ENCODE data around the gene LYPD4.

LYPD4 gene

GRCh38 chr19:41821003-41821735 is 23.3 kb downstream of the LYPD4 start:
- Histone ChIP-seq H3K4me3 (replicated peaks; ENCODE audit: low read depth, low read length) (no peak overlapping the region), H3K36me3 (ENCODE audit: control insufficient read depth, insufficient read depth, low read length) (no peaks in the 10 kb centered on the region), H3K27me3 (replicated peaks; ENCODE audit: control insufficient read depth, insufficient read depth, low read length) (no peaks in the 10 kb centered on the region)
- DNase-seq (ENCODE audit: extremely low read depth, insufficient read length), result peak; percentile 51
- TF ChIP-seq CTCF (IDR thresholded peaks at IDR 0.05; ENCODE audit: insufficient read depth, low read length, poor library complexity, severe bottlenecking), result peak; percentile 66

- no peak overlapping the region for H3K4me3 ChIP-seq (replicated peaks; ENCODE audit: low read depth, low read length)
- TF ChIP-seq CTCF (IDR thresholded peaks at IDR 0.05; ENCODE audit: insufficient read depth, low read length, poor library complexity, severe bottlenecking), result no peak
- no peaks in the 10 kb centered on the region for H3K27me3 ChIP-seq (replicated peaks; ENCODE audit: control insufficient read depth, insufficient read depth, low read length)
- no peaks in the 10 kb centered on the region for H3K36me3 ChIP-seq (ENCODE audit: control insufficient read depth, insufficient read depth, low read length)
- DNase-seq (ENCODE audit: extremely low read depth, insufficient read length), result no peak
Observed at GRCh38 chr19:41816761-41817160, 27.7 kb downstream of the LYPD4 start.

- DNase-seq (ENCODE audit: extremely low read depth, insufficient read length), result no peak
- Histone ChIP-seq H3K27me3 (replicated peaks; ENCODE audit: control insufficient read depth, insufficient read depth, low read length) (no peaks in the 10 kb centered on the region), H3K36me3 (ENCODE audit: control insufficient read depth, insufficient read depth, low read length) (no peaks in the 10 kb centered on the region), H3K4me3 (replicated peaks; ENCODE audit: low read depth, low read length) (no peak overlapping the region)
- TF ChIP-seq CTCF (IDR thresholded peaks at IDR 0.05; ENCODE audit: insufficient read depth, low read length, poor library complexity, severe bottlenecking), result no peak
Observed at GRCh38 chr19:41815301-41815700, 29.2 kb downstream of the LYPD4 start.

GRCh38 chr19:41813911-41814310 is 30.6 kb downstream of the LYPD4 start:
- Histone ChIP-seq H3K4me3 (replicated peaks; ENCODE audit: low read depth, low read length) (no peak overlapping the region), H3K36me3 (ENCODE audit: control insufficient read depth, insufficient read depth, low read length) (no peaks in the 10 kb centered on the region), H3K27me3 (replicated peaks; ENCODE audit: control insufficient read depth, insufficient read depth, low read length) (no peaks in the 10 kb centered on the region)
- TF ChIP-seq CTCF (IDR thresholded peaks at IDR 0.05; ENCODE audit: insufficient read depth, low read length, poor library complexity, severe bottlenecking), result no peak
- DNase-seq (ENCODE audit: extremely low read depth, insufficient read length), result no peak

GRCh38 chr19:41811981-41812380 is 32.5 kb downstream of the LYPD4 start:
- H3K27me3 ChIP-seq (replicated peaks; ENCODE audit: control insufficient read depth, insufficient read depth, low read length), result 0 out of 2 replicates have a peak, but pooled peaks cover 2% of the 10 kb centered on the region

More at GRCh38 chr19:41811981-41812380, 32.5 kb downstream of the LYPD4 start:
- no peaks in the 10 kb centered on the region for H3K36me3 ChIP-seq (ENCODE audit: control insufficient read depth, insufficient read depth, low read length)
- no peak for DNase-seq (ENCODE audit: extremely low read depth, insufficient read length)
- H3K4me3 ChIP-seq (replicated peaks; ENCODE audit: low read depth, low read length), result no peak overlapping the region
- TF ChIP-seq CTCF (IDR thresholded peaks at IDR 0.05; ENCODE audit: insufficient read depth, low read length, poor library complexity, severe bottlenecking), result no peak

Measured in GM06990 (cell line).